Nucleus accumbens (tissue), 56 donors: ENCODE measurements around the gene LMF1.

Experiments
- DNase-seq, 56 donors: peaks; one replicate each; lab custom pipeline; 2025; lab: John Stamatoyannopoulos, UW

LMF1 gene

GRCh38 chr16:974611-975261 lies 4.0 kb upstream of the LMF1 start:
- peak in 47 of 56 donors; percentile 23 to 82 (median 63) for DNase-seq

DNA sequence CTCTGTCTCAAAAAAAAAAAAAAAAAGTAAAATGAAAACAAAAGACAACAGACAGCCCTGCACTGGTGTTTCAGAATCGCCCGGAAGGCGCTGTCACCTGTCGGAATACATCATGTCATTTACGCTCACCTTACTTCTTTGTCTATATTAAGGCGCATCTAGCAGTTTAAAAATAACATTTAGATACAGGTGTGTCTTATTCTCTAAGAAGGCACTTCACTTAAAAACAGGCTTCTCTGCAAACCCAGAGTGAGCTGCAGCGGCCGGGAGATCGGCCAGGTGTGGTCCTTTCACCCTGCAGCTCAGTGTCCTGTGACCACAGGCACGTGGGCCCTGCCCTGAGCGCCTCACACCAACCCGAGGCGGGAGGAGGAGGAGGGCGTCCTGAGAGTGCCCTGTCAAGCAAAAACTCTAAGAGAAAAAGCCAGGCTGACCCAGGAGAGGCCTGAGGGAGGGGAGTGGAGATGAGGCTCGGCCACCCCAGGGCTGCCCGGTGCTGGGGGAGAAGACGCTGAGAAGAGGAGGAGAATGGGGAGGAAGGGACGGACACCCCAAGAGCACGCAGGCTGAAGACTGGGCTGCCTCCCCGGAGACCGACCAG lies 3.3 kb upstream of the LMF1 start:
- DNase-seq: peak in 30 of 56 donors; percentile 35 to 82 (median 60)

- peak in 1 of 56 donors; percentile 29 for DNase-seq
Measured at GRCh38 chr16:973366-973765, 2.6 kb upstream of the LMF1 start.

DNA sequence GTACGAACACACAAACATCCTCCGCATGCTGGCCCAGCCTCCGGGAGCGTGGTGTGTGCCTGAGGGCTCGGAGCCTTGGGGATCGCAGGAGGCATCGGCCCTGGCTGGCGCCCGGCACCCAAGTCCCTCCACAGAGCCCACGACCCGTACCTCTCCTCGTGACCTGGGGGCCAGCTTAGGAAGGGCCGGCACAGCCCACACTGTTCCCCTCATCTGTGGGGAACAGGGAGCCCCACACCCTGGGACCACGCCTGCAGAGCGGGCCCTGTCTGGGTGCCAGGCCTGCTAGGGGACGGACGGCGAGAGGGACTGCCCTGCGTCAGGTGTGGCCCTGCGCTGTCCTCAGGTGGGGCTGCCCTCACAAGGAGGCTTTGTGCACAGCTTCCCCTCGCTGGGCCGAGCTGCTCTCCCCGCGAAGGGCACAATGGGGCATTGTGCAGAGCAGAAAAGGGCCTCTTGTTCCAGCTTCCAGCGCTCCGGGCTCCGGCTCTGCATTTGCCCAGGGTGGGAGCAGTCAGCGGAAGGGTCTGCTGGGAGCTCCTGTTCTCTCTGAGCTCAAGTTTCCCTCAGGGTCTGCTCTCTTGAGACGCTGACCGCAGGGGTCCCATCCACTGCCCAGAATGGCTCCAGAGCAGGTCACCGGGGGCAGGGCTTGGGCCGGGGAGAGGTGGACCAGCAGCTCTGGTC lies 1.7 kb upstream of the LMF1 start:
- peak in 54 of 56 donors; percentile 45 to 95 (median 88) for DNase-seq

- peak in 2 of 56 donors; percentile 44 to 48 for DNase-seq
Measured at GRCh38 chr16:971981-972315, 1.2 kb upstream of the LMF1 start.

DNA sequence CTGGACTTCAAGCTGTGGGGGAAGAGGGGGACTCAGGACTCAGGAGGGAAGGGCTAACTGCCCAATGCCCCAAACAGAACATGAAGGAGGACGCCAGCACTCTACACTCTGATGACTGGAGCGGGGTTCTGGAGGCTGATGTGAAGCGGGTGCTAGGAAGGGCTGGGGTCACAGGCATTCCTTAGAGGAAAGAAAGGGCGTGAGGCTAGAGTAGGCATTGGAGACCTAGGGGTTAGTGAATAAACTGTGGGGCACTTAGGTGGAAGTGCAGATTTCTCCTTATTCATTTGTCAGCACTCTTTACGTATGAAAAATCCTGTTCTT lies 760 bp upstream of the LMF1 start:
- peak in 2 of 56 donors; percentile 55 to 62 for DNase-seq

DNA sequence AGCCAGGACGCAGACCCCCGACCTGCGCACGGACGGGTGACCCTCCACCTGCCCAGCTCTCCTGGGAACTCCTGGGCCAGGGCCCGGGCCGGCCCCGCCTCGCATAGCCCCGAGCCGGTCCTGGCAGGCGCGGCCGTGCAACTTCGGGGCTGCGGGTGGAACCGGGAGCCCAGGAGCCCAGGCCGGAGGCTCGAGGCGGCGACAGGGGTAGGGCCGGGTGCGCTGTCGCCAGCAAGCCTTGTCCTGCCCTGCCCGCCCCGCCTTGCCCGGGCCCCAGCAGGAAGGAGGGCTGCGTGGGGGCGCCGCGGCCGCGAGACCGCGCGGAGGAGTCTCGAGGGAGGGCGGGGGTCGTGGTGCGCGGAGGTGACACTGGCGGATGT lies 408 bp downstream of the LMF1 start:
- no peak for DNase-seq

DNA sequence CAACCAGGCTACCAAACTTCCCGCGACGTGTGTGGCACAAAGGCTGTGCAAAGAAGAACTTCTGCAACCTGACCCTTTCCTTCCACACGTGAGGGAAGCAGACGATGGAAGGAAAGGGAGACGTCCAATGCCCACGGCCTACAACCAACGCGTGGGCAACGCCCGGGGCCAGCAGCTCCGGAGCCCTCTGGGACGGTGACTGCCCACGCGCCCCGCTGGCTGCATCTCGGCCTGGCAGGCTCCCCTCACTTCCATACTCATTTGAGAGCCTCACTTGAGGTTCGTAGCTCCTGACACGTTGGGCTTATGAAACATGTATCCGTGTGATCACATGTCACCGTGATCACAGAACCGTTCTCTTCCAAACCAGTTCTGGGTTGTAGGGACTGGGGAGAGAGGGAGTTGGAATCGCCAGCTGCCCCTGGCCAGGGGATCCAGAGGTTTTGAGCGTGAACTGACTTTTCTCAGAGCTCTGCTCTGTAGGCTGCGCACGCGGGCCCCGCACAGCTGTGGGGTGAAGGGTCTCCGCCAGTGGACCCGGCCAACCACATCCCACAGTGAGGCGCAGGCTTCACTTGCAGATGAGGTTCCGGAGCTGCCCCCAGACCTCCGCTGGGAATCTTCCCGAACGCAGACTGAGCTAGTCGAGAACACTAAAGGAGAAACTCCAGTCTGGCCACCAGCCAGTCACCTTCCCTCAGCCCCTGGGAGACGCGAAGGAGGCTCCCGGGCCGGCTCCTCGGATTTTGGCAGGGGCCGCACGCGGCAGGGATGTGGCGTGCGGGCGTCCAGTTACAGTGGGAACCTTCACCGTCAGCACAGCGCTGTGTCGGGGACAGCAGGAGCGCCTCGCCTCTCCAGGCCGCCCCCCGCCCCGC lies 1.0 kb downstream of the LMF1 start:
- peak in 7 of 56 donors; percentile 31 to 58 (median 36) for DNase-seq

DNA sequence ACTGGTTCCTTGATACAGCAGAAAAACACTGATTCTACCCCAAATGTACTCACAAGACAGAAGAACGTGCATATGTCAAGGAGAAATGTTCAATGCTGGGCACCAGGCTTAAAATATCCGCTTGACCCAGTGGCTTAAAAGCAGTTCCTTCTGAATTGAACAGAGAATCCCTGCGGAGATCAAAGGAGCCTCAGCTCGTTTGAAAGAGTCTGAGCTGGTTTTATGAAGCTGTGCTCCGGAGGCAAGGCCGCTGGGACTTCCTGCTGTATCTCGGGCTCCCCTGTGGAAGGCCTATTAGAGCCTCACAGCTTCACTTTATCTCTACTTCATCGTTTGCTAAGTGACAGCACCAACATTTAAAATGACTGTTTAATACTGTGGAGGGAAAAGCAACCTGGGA lies 2.2 kb downstream of the LMF1 start:
- no peak for DNase-seq

- no peak for DNase-seq
Measured at GRCh38 chr16:967546-968295, 3.1 kb downstream of the LMF1 start.

GRCh38 chr16:967077-967541 lies 3.7 kb downstream of the LMF1 start:
- no peak for DNase-seq

- no peak for DNase-seq
Measured at GRCh38 chr16:966505-966904, 4.3 kb downstream of the LMF1 start.

GRCh38 chr16:966035-966434 lies 4.7 kb downstream of the LMF1 start:
- DNase-seq: no peak

DNA sequence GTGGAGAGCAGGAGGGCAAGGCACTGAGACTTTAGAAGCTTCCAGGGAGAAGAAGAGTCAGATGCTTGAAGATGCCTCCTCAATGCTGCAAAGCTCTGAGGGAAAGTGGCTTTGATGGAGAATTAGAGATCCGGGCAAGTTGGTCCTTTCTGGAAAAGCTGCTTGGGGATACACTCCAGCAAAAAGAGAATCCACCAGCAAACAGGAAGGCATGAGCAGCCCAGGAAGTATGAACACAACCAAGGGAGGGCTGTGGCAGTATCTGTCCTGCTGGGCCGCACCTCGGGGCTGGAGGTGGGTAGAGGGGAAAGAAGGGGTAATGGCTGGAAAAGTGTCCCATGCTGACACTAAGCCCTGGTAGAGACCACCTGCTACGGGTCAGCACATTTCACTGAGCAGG lies 5.3 kb downstream of the LMF1 start:
- DNase-seq: no peak

DNA sequence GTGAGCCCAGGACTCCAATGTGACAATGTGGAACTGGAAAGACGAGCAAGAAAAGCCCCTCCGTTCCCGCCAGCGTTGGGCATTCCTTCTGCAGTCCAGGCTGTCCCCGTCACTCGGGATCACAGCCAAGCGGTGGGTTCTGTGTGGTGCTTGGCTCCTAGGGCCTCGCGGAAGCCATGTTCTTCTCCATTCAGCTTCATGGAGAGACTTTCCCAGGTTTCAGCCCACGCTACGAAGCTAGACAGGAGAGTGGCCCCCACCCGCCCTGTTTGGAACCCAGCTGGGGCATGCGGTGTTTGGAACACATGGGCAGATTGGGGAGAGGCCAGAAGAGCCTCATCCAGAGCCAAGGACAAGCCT lies 5.8 kb downstream of the LMF1 start:
- peak in 2 of 56 donors; percentile 63 to 76 for DNase-seq

GRCh38 chr16:964356-965035 lies 6.3 kb downstream of the LMF1 start:
- peak in 41 of 56 donors; percentile 31 to 82 (median 58) for DNase-seq

DNA sequence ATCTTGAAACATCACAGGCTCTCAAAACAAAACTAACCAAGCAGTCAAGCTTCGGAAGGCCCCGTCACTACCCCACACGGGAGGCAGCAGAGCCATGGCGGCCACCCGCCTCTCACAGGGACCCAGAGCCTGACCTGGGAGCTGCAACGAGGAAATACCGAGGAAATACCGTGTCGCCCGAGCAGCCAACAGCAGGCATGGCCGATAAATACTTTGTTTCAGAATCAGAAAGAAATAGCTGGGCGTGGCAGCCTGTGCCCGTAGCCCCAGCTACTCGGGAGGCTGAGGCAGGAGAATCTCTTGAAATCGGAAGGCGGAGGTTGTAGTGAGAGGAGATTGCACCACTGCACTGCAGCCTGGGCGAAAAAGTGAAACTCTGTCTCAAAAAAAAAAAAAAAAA lies 6.9 kb downstream of the LMF1 start:
- DNase-seq: no peak

- DNase-seq: no peak
Measured at GRCh38 chr16:962901-963814, 7.6 kb downstream of the LMF1 start.

GRCh38 chr16:962366-962765 lies 8.4 kb downstream of the LMF1 start:
- no peak for DNase-seq
